SK-N-SH treated with all-trans-retinoic acid at 6 μM for 48 hours (cell line): Measurements from ENCODE around the gene NGEF.

Experiments
- ATAC-seq: fragments of 200-7000 bp; cut with Tn5 transposase; 3 replicates; pipeline ENCODE4 v1.9.1; 2020; ENCODE audit warnings: mild to moderate bottlenecking, moderate library complexity
- ARNTL ChIP-seq: fragments of 450-650 bp; formaldehyde crosslinking; IDR thresholded peaks from 2 replicates; pipeline ENCODE4 v1.5.0; 2020; ENCODE audit warnings: low read depth, mild to moderate bottlenecking, moderate library complexity, borderline replicate concordance
- ESRRG ChIP-seq: fragments of 250-450 bp; sonication (Bioruptor Pico); IDR thresholded peaks from 2 replicates; pipeline ENCODE4 v1.6.1; 2021; ENCODE audit warnings: mild to moderate bottlenecking
- GLIS3 ChIP-seq: fragments of 250-450 bp; sonication (Bioruptor Pico); IDR thresholded peaks from 2 replicates; pipeline ENCODE4 v1.5.0; 2020; ENCODE audit warnings: mild to moderate bottlenecking, moderate library complexity
- ISL1 ChIP-seq: fragments of 250-450 bp; sonication (Bioruptor Pico); IDR thresholded peaks from 2 replicates; pipeline ENCODE4 v2.1.2; 2022; ENCODE audit warnings: mild to moderate bottlenecking, moderate library complexity
- PATZ1 ChIP-seq: fragments of 250-450 bp; sonication (Bioruptor Pico); IDR thresholded peaks from 2 replicates; pipeline ENCODE4 v1.8.0; 2020; ENCODE audit warnings: mild to moderate bottlenecking, moderate library complexity, borderline replicate concordance
- TCF4 ChIP-seq: fragments of 250-450 bp; sonication (Bioruptor Pico); IDR thresholded peaks from 2 replicates; pipeline ENCODE4 v1.8.0; 2021; ENCODE audit warnings: mild to moderate bottlenecking, moderate library complexity, borderline replicate concordance
- ZFP3 ChIP-seq: fragments of 250-450 bp; sonication (Bioruptor Pico); IDR thresholded peaks from 2 replicates; pipeline ENCODE4 v1.5.0; 2020; ENCODE audit warnings: mild to moderate bottlenecking, moderate library complexity
- ZNF565 ChIP-seq: fragments of 450-650 bp; formaldehyde crosslinking; conservative IDR thresholded peaks from 2 replicates; pipeline ENCODE4 v1.5.0; 2020; ENCODE audit warnings: low read depth, mild to moderate bottlenecking, moderate library complexity
- ZNF8 ChIP-seq: fragments of 450-650 bp; formaldehyde crosslinking; IDR thresholded peaks from 2 replicates; pipeline ENCODE4 v1.5.0; 2020; ENCODE audit warnings: mild to moderate bottlenecking, moderate library complexity
- TF ChIP-seq, protein P1 (sequence below): fragments of 250-450 bp; sonication (Bioruptor Pico); IDR thresholded peaks from 2 replicates; pipeline ENCODE4 v1.5.0; 2020; ENCODE audit warnings: mild to moderate bottlenecking, moderate library complexity
- TF ChIP-seq, protein P2 (sequence below): fragments of 250-450 bp; sonication (Bioruptor Pico); IDR thresholded peaks from 2 replicates; pipeline ENCODE4 v1.8.0; 2021; ENCODE audit warnings: low read depth, mild to moderate bottlenecking, moderate library complexity, borderline replicate concordance
- TF ChIP-seq, protein P3 (sequence below): fragments of 250-450 bp; sonication (Bioruptor Pico); IDR thresholded peaks from 2 replicates; pipeline ENCODE4 v1.5.1; 2021; ENCODE audit warnings: mild to moderate bottlenecking, moderate library complexity

The NGEF gene

GRCh38 chr2:232941912-232942594 is 71.0 kb downstream of the NGEF start:
- no peak for TF ChIP-seq ARNTL (CRISPR knock-in tag)
- ATAC-seq, result no peak

DNA sequence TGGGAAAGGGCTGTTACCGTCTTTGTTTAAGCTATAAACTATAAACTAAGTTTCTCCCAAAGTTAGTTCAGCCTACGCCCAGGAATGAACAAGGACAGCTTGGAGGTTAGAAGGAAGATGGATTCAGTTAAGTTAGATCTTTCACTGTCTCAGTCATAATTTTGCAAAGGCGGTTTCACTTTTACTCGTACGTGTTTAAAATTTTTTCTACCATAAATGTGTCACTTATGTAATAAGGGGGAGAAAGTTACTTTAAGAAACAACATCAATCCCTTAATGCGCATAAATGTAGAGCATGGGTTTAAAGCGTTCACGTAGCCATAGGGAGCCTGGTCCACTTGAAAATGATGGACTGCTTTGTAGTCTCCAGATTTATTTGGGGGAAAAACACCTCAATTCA is 71.7 kb downstream of the NGEF start:
- TF ChIP-seq, protein P1, sequence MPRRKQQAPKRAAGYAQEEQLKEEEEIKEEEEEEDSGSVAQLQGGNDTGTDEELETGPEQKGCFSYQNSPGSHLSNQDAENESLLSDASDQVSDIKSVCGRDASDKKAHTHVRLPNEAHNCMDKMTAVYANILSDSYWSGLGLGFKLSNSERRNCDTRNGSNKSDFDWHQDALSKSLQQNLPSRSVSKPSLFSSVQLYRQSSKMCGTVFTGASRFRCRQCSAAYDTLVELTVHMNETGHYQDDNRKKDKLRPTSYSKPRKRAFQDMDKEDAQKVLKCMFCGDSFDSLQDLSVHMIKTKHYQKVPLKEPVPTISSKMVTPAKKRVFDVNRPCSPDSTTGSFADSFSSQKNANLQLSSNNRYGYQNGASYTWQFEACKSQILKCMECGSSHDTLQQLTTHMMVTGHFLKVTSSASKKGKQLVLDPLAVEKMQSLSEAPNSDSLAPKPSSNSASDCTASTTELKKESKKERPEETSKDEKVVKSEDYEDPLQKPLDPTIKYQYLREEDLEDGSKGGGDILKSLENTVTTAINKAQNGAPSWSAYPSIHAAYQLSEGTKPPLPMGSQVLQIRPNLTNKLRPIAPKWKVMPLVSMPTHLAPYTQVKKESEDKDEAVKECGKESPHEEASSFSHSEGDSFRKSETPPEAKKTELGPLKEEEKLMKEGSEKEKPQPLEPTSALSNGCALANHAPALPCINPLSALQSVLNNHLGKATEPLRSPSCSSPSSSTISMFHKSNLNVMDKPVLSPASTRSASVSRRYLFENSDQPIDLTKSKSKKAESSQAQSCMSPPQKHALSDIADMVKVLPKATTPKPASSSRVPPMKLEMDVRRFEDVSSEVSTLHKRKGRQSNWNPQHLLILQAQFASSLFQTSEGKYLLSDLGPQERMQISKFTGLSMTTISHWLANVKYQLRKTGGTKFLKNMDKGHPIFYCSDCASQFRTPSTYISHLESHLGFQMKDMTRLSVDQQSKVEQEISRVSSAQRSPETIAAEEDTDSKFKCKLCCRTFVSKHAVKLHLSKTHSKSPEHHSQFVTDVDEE (CRISPR knock-in tag), result no peak
- TF ChIP-seq ZNF8 (CRISPR knock-in tag), result no peak
- TF ChIP-seq ESRRG (CRISPR knock-in tag), result no peak
- TF ChIP-seq, protein P2, sequence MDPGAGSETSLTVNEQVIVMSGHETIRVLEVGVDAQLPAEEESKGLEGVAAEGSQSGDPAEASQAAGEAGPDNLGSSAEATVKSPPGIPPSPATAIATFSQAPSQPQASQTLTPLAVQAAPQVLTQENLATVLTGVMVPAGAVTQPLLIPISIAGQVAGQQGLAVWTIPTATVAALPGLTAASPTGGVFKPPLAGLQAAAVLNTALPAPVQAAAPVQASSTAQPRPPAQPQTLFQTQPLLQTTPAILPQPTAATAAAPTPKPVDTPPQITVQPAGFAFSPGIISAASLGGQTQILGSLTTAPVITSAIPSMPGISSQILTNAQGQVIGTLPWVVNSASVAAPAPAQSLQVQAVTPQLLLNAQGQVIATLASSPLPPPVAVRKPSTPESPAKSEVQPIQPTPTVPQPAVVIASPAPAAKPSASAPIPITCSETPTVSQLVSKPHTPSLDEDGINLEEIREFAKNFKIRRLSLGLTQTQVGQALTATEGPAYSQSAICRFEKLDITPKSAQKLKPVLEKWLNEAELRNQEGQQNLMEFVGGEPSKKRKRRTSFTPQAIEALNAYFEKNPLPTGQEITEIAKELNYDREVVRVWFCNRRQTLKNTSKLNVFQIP (CRISPR knock-in tag), result no peak
- TF ChIP-seq TCF4 (CRISPR knock-in tag), result no peak
- no peak for TF ChIP-seq ZFP3 (CRISPR knock-in tag)
- no peak for ATAC-seq

- TF ChIP-seq ESRRG (CRISPR knock-in tag) (no peak), GLIS3 (no peak), ZNF565 (no peak), ARNTL (CRISPR knock-in tag) (no peak), PATZ1 (CRISPR knock-in tag) (no peak), ISL1 (CRISPR knock-in tag) (no peak)
- TF ChIP-seq, protein P1 (CRISPR knock-in tag), result no peak
- TF ChIP-seq, protein P3, sequence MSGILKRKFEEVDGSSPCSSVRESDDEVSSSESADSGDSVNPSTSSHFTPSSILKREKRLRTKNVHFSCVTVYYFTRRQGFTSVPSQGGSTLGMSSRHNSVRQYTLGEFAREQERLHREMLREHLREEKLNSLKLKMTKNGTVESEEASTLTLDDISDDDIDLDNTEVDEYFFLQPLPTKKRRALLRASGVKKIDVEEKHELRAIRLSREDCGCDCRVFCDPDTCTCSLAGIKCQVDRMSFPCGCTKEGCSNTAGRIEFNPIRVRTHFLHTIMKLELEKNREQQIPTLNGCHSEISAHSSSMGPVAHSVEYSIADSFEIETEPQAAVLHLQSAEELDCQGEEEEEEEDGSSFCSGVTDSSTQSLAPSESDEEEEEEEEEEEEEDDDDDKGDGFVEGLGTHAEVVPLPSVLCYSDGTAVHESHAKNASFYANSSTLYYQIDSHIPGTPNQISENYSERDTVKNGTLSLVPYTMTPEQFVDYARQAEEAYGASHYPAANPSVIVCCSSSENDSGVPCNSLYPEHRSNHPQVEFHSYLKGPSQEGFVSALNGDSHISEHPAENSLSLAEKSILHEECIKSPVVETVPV (CRISPR knock-in tag), result no peak
Observed at GRCh38 chr2:232940724-232941123, 72.3 kb downstream of the NGEF start.

DNA sequence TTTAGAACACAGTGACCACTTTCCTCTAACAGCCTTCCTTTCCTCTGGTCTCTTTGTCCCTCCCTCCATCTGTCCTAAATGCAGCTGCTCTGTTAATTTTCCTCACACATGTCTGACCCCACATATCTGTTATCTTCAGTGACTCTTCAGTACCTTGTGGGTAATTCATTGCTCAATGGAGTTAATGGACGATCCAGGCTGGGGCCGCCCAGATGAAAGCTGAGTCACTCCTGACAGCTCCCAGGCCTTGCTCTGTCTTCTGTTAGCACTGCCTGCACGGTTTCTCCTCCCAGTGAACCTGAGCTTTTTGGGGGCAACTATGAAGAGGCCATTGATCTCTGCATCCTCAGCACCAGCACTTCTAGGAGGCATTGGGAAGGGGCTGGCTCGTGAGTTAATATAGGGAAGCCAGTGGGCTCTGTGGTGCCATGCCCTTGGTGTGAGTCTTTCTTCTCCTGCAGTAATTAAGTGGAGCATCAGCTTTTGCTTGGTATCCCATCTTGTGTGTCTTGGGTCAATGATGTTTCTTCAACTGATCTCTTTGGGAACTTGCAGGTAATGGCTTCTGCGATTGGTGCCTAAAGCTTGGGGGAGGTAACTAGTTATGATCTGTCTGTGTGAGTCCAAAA is 75.7 kb downstream of the NGEF start:
- TF ChIP-seq, protein P2 (CRISPR knock-in tag), result no peak
- TF ChIP-seq ISL1 (CRISPR knock-in tag), result peak; percentile 37
- ATAC-seq, result peak; percentile 97

More at GRCh38 chr2:232940724-232941123, 72.3 kb downstream of the NGEF start:
- no peak for ATAC-seq
